ENCODE measurements around the gene FGD3. TPM values are rescaled to one million over a fixed set of nuclear protein-coding genes. Genes with fewer than 3 reads are reported as not detected.

Gene FGD3
- total and polyA plus RNA-seq, 4 donors: 1.6 to 6.2 (median 3.6) TPM

GRCh38 chr9:92974161-92974661 lies 26.9 kb downstream of the FGD3 start:
- no peaks in the 10 kb centered on the region for H3K9me3 ChIP-seq (ENCODE audit: control insufficient read depth in 4 of 4, low read length in 3 of 4)
- TF ChIP-seq REST (IDR thresholded peaks at IDR 0.05) (no peak), GABPA (IDR thresholded peaks at IDR 0.05 in 1 of 2, conservative IDR thresholded peaks at IDR 0.05 in 1 of 2) (no peak), JUND (IDR thresholded peaks at IDR 0.05) (no peak), RXRA (IDR thresholded peaks at IDR 0.05) (no peak), YY1 (IDR thresholded peaks at IDR 0.05) (no peak), TAF1 (conservative IDR thresholded peaks at IDR 0.05) (no peak), SP1 (IDR thresholded peaks at IDR 0.05) (peak; percentile 44)
- TF ChIP-seq, protein P1, sequence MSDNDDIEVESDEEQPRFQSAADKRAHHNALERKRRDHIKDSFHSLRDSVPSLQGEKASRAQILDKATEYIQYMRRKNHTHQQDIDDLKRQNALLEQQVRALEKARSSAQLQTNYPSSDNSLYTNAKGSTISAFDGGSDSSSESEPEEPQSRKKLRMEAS (IDR thresholded peaks at IDR 0.05): no peak
- TF ChIP-seq, protein P2, sequence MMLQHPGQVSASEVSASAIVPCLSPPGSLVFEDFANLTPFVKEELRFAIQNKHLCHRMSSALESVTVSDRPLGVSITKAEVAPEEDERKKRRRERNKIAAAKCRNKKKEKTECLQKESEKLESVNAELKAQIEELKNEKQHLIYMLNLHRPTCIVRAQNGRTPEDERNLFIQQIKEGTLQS (IDR thresholded peaks at IDR 0.05): no peak
- no peak overlapping the region for H3K27ac ChIP-seq (ENCODE audit: low read depth in 1 of 2, low read length in 2 of 2)
- H3K4me1 ChIP-seq (ENCODE audit: control insufficient read depth in 4 of 4, insufficient read depth in 4 of 4, low read length in 3 of 4): no peaks in the 10 kb centered on the region
- H3K27me3 ChIP-seq (ENCODE audit: control insufficient read depth in 4 of 4, insufficient read depth in 4 of 4, low read length in 3 of 4): no peaks in the 10 kb centered on the region
- H3K4me3 ChIP-seq (ENCODE audit: low read depth in 1 of 3, low read length in 3 of 3): no peak overlapping the region
- no peaks in the 10 kb centered on the region for H3K36me3 ChIP-seq (ENCODE audit: control insufficient read depth in 4 of 4, insufficient read depth in 3 of 4, low read depth in 1 of 4, low read length in 3 of 4)
- 81% methylated on average over 10 of the region's 10 CpGs for WGBS
- no peak overlapping the region for H3K9ac ChIP-seq (ENCODE audit: low read depth in 1 of 2, low read length in 2 of 2)
- DNase-seq (ENCODE audit: low spot score): peak; percentile 25

- peak; percentile 26 for DNase-seq (ENCODE audit: low spot score)
- H3K9ac ChIP-seq (ENCODE audit: low read depth in 1 of 2, low read length in 2 of 2): no peak overlapping the region
- H3K4me3 ChIP-seq (ENCODE audit: low read depth in 1 of 3, low read length in 3 of 3): no peak overlapping the region
- no peaks in the 10 kb centered on the region for H3K9me3 ChIP-seq (ENCODE audit: control insufficient read depth in 4 of 4, low read length in 3 of 4)
- no peaks in the 10 kb centered on the region for H3K27me3 ChIP-seq (ENCODE audit: control insufficient read depth in 4 of 4, insufficient read depth in 4 of 4, low read length in 3 of 4)
- no peaks in the 10 kb centered on the region for H3K36me3 ChIP-seq (ENCODE audit: control insufficient read depth in 4 of 4, insufficient read depth in 3 of 4, low read depth in 1 of 4, low read length in 3 of 4)
- 90% methylated on average over 22 of the region's 22 CpGs for WGBS
- no peak overlapping the region for H3K27ac ChIP-seq (ENCODE audit: low read depth in 1 of 2, low read length in 2 of 2)
- no peaks in the 10 kb centered on the region for H3K4me1 ChIP-seq (ENCODE audit: control insufficient read depth in 4 of 4, insufficient read depth in 4 of 4, low read length in 3 of 4)
- no peak for TF ChIP-seq TAF1 (conservative IDR thresholded peaks at IDR 0.05)
- TF ChIP-seq CTCF (IDR thresholded peaks at IDR 0.05; ENCODE audit: low read depth, low read length, missing input control): no peak
- no peak for TF ChIP-seq FOXA1 (IDR thresholded peaks at IDR 0.05)
- no peak for TF ChIP-seq JUND (IDR thresholded peaks at IDR 0.05)
- TF ChIP-seq RXRA (IDR thresholded peaks at IDR 0.05): no peak
Observed at GRCh38 chr9:92974761-92975755, 27.7 kb downstream of the FGD3 start.

Measured in liver (tissue), 9 donors.